H1 (cell line): ENCODE data around the gene GPRC6A. TPM values are rescaled to one million over a fixed set of nuclear protein-coding genes. Genes with fewer than 3 reads are reported as not detected.

Source experiments
- CTCF ChIA-PET: fragments of 300-600 bp; sonication (Branson Sonifier 250); formaldehyde crosslinking; loops from one replicate; lab custom pipeline; 2021; ENCODE audit not compliant: partially characterized antibody; lab: Charles Lee
- POLR2A ChIA-PET: fragments of 300-600 bp; sonication (Branson Sonifier 250); formaldehyde crosslinking; loops from one replicate; lab custom pipeline; 2021; ENCODE audit warnings: inconsistent platforms; ENCODE audit not compliant: partially characterized antibody; lab: Charles Lee
- DNase-seq, 2 experiments: peaks; one replicate each; pipeline versions ENCODE4 v3.0.0 to v3.0.0-alpha.2; 2010 to 2022; ENCODE audit warnings: low spot score in 2 of 2, low read depth in 1 of 2, mixed read lengths in 1 of 2
- FAIRE-seq: peaks from 2 replicates; lab custom pipeline; 2011; peaks lifted over from hg19 to GRCh38; lab: Jason Lieb, UNC
- H2AFZ ChIP-seq: 2 replicates; pipeline ENCODE4 v1.8.1; 2012; ENCODE audit warnings: low read length, inconsistent platforms
- H2AK5ac ChIP-seq: 2 replicates; pipeline ENCODE4 v1.6.1; 2013; ENCODE audit warnings: low read depth, low read length
- H2BK120ac ChIP-seq: replicated peaks from 2 replicates; pipeline ENCODE3; 2013; ENCODE audit warnings: low read depth, low read length, inconsistent platforms
- H2BK12ac ChIP-seq: 2 replicates; pipeline ENCODE4 v1.6.1; 2013; ENCODE audit warnings: low read depth, low read length
- H2BK15ac ChIP-seq: 2 replicates; pipeline ENCODE4 v1.6.1; 2013; ENCODE audit warnings: low read length
- H2BK20ac ChIP-seq: 2 replicates; pipeline ENCODE4 v1.6.1; 2013; ENCODE audit warnings: low read length
- H2BK5ac ChIP-seq: 2 replicates; pipeline ENCODE4 v1.6.1; 2013; ENCODE audit warnings: low read depth, low read length
- H3K14ac ChIP-seq: 2 replicates; pipeline ENCODE4 v1.6.1; 2013; ENCODE audit warnings: inconsistent platforms; ENCODE audit not compliant: insufficient read length
- H3K18ac ChIP-seq: 2 replicates; pipeline ENCODE4 v1.6.1; 2013; ENCODE audit warnings: low read length; ENCODE audit errors: extremely low read depth
- H3K23ac ChIP-seq: 2 replicates; pipeline ENCODE4 v1.6.1; 2013; ENCODE audit warnings: inconsistent platforms; ENCODE audit not compliant: insufficient read length
- H3K23me2 ChIP-seq: 2 replicates; pipeline ENCODE4 v1.6.1; 2013; ENCODE audit warnings: low read depth, low read length
- H3K27ac ChIP-seq: 2 replicates; pipeline ENCODE4 v1.6.1; 2011; ENCODE audit warnings: low read depth, low read length, inconsistent platforms
- H3K27me3 ChIP-seq, 4 experiments: replicated peaks in 1 of 4; 1 replicate in 1 of 4; 2 replicates in 3 of 4; pipeline versions ENCODE4 v1.6.1 to v1.8.1; 2011 to 2013; ENCODE audit warnings: low read length in 3 of 4, mild to moderate bottlenecking in 3 of 4, inconsistent platforms in 2 of 4, mixed read lengths in 2 of 4, moderate library complexity in 1 of 4; ENCODE audit not compliant: control insufficient read depth in 3 of 4, insufficient read depth in 3 of 4; ENCODE audit errors: extremely low read depth in 1 of 4
- H3K36me3 ChIP-seq, 4 experiments: 2 replicates each; pipeline versions ENCODE4 v1.6.1 to v1.8.1; 2011 to 2013; ENCODE audit warnings: mild to moderate bottlenecking in 4 of 4, low read length in 3 of 4, moderate library complexity in 2 of 4, control low read depth in 1 of 4, inconsistent platforms in 1 of 4; ENCODE audit not compliant: insufficient read depth in 4 of 4, control insufficient read depth in 2 of 4
- H3K4ac ChIP-seq: replicated peaks from 2 replicates; pipeline ENCODE3; 2013; ENCODE audit warnings: low read length, low read depth, mixed read lengths, inconsistent platforms; ENCODE audit not compliant: insufficient read length
- H3K4me1 ChIP-seq, 4 experiments: replicated peaks in 1 of 4; 1 replicate in 1 of 4; 2 replicates in 3 of 4; pipeline versions ENCODE4 v1.6.1 to v1.8.1; 2011 to 2013; ENCODE audit warnings: low read length in 3 of 4, inconsistent platforms in 2 of 4, mixed read lengths in 1 of 4; ENCODE audit not compliant: insufficient read depth in 4 of 4, control insufficient read depth in 3 of 4
- H3K4me2 ChIP-seq, 2 experiments: 2 replicates each; pipeline versions ENCODE4 v1.6.1 to v1.8.1; 2011 to 2013; ENCODE audit warnings: low read depth in 2 of 2, low read length in 2 of 2, control low read depth in 1 of 2, inconsistent platforms in 1 of 2, mild to moderate bottlenecking in 1 of 2; ENCODE audit not compliant: insufficient read depth in 1 of 2
- H3K4me3 ChIP-seq, 4 experiments: fragments of 200-600, 300-600 bp in 1 of 4; sonication (generic), shearing (Covaris generic), sonication (Bioruptor Twin) in 1 of 4; 2 replicates each; pipeline versions ENCODE4 v1.5.1 to v1.8.1; 2011 to 2016; ENCODE audit warnings: low read length in 4 of 4, low read depth in 3 of 4, control low read depth in 2 of 4, inconsistent platforms in 2 of 4, mild to moderate bottlenecking in 2 of 4, mixed read lengths in 1 of 4, moderate library complexity in 1 of 4; ENCODE audit not compliant: insufficient read depth in 2 of 4; ENCODE audit errors: extremely low read depth in 1 of 4
- H3K56ac ChIP-seq: replicated peaks from 2 replicates; pipeline ENCODE3; 2013; ENCODE audit warnings: low read depth, mild to moderate bottlenecking, mixed read lengths, low read length, inconsistent platforms; ENCODE audit not compliant: insufficient read length
- H3K79me1 ChIP-seq: 2 replicates; pipeline ENCODE4 v1.6.1; 2013; ENCODE audit warnings: low read depth, low read length, control low read depth
- H3K79me2 ChIP-seq, 2 experiments: 2 replicates each; pipeline versions ENCODE4 v1.6.1 to v1.8.1; 2012 to 2013; ENCODE audit warnings: low read length in 2 of 2, mild to moderate bottlenecking in 2 of 2, inconsistent platforms in 1 of 2; ENCODE audit not compliant: insufficient read depth in 2 of 2, control insufficient read depth in 1 of 2
- H3K9ac ChIP-seq, 4 experiments: replicated peaks in 1 of 4; 1 replicate in 1 of 4; 2 replicates in 3 of 4; pipeline versions ENCODE4 v1.6.1 to v1.8.1; 2011 to 2013; ENCODE audit warnings: low read depth in 3 of 4, low read length in 3 of 4, control low read depth in 2 of 4, mild to moderate bottlenecking in 2 of 4, moderate library complexity in 2 of 4, inconsistent platforms in 1 of 4; ENCODE audit errors: extremely low read depth in 1 of 4
- H3K9me3 ChIP-seq, 2 experiments: 2 replicates each; pipeline versions ENCODE4 v1.6.1 to v1.8.1; 2012 to 2013; ENCODE audit warnings: mild to moderate bottlenecking in 2 of 2, moderate library complexity in 2 of 2, control low read depth in 1 of 2, inconsistent platforms in 1 of 2, low read depth in 1 of 2, low read length in 1 of 2, mixed read lengths in 1 of 2; ENCODE audit not compliant: insufficient read depth in 2 of 2
- H4K20me1 ChIP-seq, 2 experiments: replicated peaks in 1 of 2; 2 replicates each; pipeline versions ENCODE3 to v1.8.1; 2011 to 2013; ENCODE audit warnings: inconsistent platforms in 2 of 2, low read length in 2 of 2, mild to moderate bottlenecking in 1 of 2; ENCODE audit not compliant: insufficient read depth in 2 of 2, control insufficient read depth in 1 of 2
- H4K5ac ChIP-seq: 2 replicates; pipeline ENCODE4 v1.6.1; 2013; ENCODE audit warnings: low read length, low read depth, mixed read lengths, inconsistent platforms; ENCODE audit not compliant: insufficient read length
- H4K8ac ChIP-seq: 2 replicates; pipeline ENCODE4 v1.8.0; 2013; ENCODE audit warnings: mild to moderate bottlenecking, moderate library complexity, low read length, inconsistent platforms; ENCODE audit not compliant: insufficient read depth; ENCODE audit errors: extremely low read depth
- H4K91ac ChIP-seq: replicated peaks from 2 replicates; pipeline ENCODE3; 2013; ENCODE audit warnings: low read length, mixed read lengths, inconsistent platforms; ENCODE audit not compliant: insufficient read length
- ASH2L ChIP-seq: fragments of 200-600, 300-600 bp; sonication (generic); IDR thresholded peaks from one replicate; pipeline ENCODE4 v1.7.1; 2017; ENCODE audit warnings: low read length
- EZH2 ChIP-seq: fragments of 200-600 bp; sonication (generic); IDR thresholded peaks from 2 replicates; pipeline ENCODE4 v1.7.1; 2012; ENCODE audit warnings: low read depth, mild to moderate bottlenecking, moderate library complexity, low read length, inconsistent platforms; ENCODE audit not compliant: severe bottlenecking
- NRF1 ChIP-seq: IDR thresholded peaks from 2 replicates; pipeline ENCODE4 v1.6.1; 2011; ENCODE audit warnings: mild to moderate bottlenecking, low read depth, low read length, improper control_type of control experiment
- WGBS, 2 experiments: shearing (Covaris generic) in 1 of 2; methylation state at CpG; one replicate each; pipeline versions ENCODE4 v1.1.6 to v1.1.7; 2013 to 2015; ENCODE audit warnings: low lambda C conversion rate in 2 of 2, mixed read lengths in 2 of 2, inconsistent platforms in 1 of 2, low coverage in 1 of 2, missing lambda C conversion rate in 1 of 2; ENCODE audit not compliant: insufficient replicate concordance in 2 of 2, insufficient coverage in 1 of 2, insufficient read length in 1 of 2; ENCODE audit errors: extremely low coverage in 1 of 2, missing lambda C conversion rate in 1 of 2; 5-methylcytosine and 5-hydroxymethylcytosine counted together
- polyA plus RNA-seq, 7 experiments: library from polyadenylated mRNA; depleted of rRNA in 3 of 7; stranded (reverse) in 5 of 7; unstranded in 2 of 7; fragments of >200 nt in 5 of 7; fragments of 200-250 nt in 2 of 7; gene quantifications; 1 replicate in 5 of 7; 2 replicates in 1 of 7; 4 replicates in 1 of 7; pipeline versions ENCODE4 v1.2.1 to v1.2.3, GENCODE V29; 2011 to 2013; ENCODE audit warnings: missing spikeins in 2 of 7, mixed read lengths in 2 of 7
- total RNA-seq: library from RNA; stranded (reverse); fragmentation: NEBNext Ultra II Directional; extraction: Animal tissue kit (Norgen Biotek cat#: 25700); gene quantifications from 2 replicates; pipeline ENCODE4 v1.2.1, GENCODE V29; 2021

The GPRC6A gene
- total and polyA plus RNA-seq, 2 of the 8 experiments (the other 6 are each of a cell fraction or from before 2014, with no cell fraction given): 0.09 to 0.22 TPM

GRCh38 chr6:116842459-116842858 is 13.6 kb upstream of the GPRC6A start:
- no peak for TF ChIP-seq ASH2L
- TF ChIP-seq NRF1: no peak
- no peak for TF ChIP-seq EZH2

More at GRCh38 chr6:116842459-116842858, 13.6 kb upstream of the GPRC6A start:
- Histone ChIP-seq H3K4ac (no peak overlapping the region), H3K9me3 (no peaks in the 10 kb centered on the region), H3K4me3 (no peak overlapping the region), H3K4me2 (no peak overlapping the region), H2BK5ac (no peak overlapping the region), H2AK5ac (no peak overlapping the region), H3K36me3 (no peaks in the 10 kb centered on the region), H3K79me2 (no peaks in the 10 kb centered on the region), H4K8ac (no peak overlapping the region), H2BK120ac (no peak overlapping the region), H2AFZ (no peak overlapping the region), H3K18ac (no peak overlapping the region), H2BK15ac (no peak overlapping the region), H4K91ac (no peak overlapping the region), H2BK12ac (no peak overlapping the region), H3K23ac (no peak overlapping the region), H4K20me1 (no peaks in the 10 kb centered on the region), H3K9ac (no peak overlapping the region), H2BK20ac (no peak overlapping the region), H4K5ac (no peak overlapping the region), H3K14ac (no peak overlapping the region), H3K4me1 (no peaks in the 10 kb centered on the region), H3K23me2 (no peaks in the 10 kb centered on the region), H3K27ac (no peak overlapping the region), H3K27me3 (no peaks in the 10 kb centered on the region), H3K56ac (no peak overlapping the region), H3K79me1 (no peaks in the 10 kb centered on the region)
- FAIRE-seq (no peak), DNase-seq (no peak)
- WGBS, 2 experiments: 95% methylated on average over 1 of the region's 1 CpG; no CpG with 5 or more reads in 1 of the 2 experiments
- ChIA-PET CTCF (interaction anchor here (1.2 kb wide), 1 partner anchor 57 kb away, joined by 3 read pairs; no protein-coding TSS in a partner anchor), POLR2A (no interaction called here)
